ENCODE results near the gene TBCE.

DNA sequence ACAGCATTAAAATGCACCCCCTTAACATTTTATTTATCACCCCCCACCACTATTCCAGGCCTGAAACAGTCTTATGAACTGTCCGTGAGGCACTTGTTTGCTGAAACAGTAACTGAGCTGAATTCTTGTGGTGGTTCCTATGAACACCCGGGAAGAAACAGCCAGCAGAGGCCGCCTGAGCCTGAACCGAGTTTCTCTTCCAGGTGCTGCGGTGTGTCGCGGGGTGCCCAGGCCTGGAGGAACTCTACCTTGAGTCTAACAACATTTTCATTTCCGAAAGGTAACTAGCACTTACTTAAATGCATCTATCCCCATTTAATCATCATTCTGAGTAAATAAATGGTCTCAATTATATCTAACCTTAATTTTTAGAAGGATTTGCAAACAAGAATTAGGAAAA lies 66.8 kb downstream of the TBCE start:
- TF ChIP-seq EZH2phosphoT487 (IDR thresholded peaks at IDR 0.05; ENCODE audit: low read length) (no peak), EZH2 (optimal IDR thresholded peaks at IDR 0.05; ENCODE audit: low read depth, low read length) (no peak)
- TF ChIP-seq, protein P1, sequence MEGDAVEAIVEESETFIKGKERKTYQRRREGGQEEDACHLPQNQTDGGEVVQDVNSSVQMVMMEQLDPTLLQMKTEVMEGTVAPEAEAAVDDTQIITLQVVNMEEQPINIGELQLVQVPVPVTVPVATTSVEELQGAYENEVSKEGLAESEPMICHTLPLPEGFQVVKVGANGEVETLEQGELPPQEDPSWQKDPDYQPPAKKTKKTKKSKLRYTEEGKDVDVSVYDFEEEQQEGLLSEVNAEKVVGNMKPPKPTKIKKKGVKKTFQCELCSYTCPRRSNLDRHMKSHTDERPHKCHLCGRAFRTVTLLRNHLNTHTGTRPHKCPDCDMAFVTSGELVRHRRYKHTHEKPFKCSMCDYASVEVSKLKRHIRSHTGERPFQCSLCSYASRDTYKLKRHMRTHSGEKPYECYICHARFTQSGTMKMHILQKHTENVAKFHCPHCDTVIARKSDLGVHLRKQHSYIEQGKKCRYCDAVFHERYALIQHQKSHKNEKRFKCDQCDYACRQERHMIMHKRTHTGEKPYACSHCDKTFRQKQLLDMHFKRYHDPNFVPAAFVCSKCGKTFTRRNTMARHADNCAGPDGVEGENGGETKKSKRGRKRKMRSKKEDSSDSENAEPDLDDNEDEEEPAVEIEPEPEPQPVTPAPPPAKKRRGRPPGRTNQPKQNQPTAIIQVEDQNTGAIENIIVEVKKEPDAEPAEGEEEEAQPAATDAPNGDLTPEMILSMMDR (IDR thresholded peaks at IDR 0.05; ENCODE audit: low read length): no peak
